RPMI8226 (cell line): ENCODE measurements around the gene SUPT4H1.
A peak's percentile ranks its signal among the peaks of the same experiment; 100 is the strongest.

Source experiments
- DNase-seq: peaks from one replicate; pipeline ENCODE4 v3.0.0-alpha.2; 2015

The SUPT4H1 gene

DNA sequence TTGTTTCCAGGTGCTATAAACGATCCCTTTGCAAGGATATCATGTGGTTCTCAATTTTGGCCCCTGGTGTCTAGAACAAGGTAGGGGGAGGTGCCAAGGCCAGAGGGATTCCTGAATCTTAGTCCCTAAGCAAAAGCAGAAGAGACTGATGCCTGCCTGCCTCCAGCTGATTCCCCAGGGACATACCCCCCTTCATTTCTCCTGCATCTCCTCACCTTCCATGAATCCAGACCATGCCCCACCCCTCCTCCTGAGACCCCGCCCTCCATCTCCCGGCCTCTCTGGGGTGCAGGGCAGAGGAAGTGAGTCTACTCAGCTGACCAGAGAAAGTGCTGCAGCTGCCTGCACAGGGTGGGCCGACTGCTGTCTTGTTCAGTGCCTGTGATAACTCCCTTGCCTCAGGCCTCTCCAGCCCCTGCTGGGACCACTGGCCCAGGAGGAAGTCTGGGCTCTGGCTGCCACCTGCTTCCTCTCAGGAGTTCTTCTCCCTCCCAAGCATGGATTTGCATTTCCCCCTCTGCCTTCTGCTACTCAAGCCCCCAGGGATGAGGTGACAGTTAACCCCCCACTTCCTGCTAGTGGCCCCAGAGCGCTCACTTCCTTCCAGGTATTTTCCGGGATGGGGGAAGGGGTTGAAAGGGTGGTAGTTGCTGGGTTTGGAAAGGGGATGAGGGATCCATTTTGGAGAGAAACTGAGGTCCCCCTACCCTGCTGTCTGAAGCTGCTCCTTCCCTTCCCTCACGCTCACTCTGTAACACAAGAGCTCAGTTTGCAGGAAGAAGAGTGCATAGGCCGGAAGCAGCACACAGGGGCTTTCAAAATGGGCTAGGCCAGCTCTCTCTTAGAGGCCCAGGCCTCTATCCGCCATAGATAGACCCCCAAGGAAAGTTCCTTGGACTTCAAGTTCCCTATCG is 12.9 kb downstream of the SUPT4H1 start:
- peak; percentile 80 for DNase-seq

GRCh38 chr17:58338454-58338840 is 13.6 kb downstream of the SUPT4H1 start:
- DNase-seq: no peak

- DNase-seq: peak; percentile 94
Measured at GRCh38 chr17:58337600-58338453, 14.2 kb downstream of the SUPT4H1 start.

DNA sequence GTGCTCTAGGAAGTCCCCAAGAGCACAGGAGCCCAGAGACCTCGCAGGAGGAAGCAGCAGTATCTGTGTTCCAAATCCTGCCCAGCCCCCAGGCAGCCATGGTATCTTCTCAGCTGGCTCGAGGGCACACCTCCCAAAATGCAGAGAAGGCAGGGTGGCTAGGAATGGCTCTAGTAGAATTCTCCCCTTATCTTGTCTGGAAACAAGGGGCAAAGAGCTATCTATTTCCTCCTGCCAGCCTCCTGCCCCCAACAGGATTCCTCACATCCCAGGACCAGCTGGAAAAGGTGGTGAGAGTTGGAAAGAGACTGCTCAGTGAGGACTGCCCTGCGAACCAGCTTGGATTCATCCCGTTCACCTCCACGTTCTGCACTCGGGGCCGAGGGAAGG is 14.8 kb downstream of the SUPT4H1 start:
- peak; percentile 58 for DNase-seq

DNA sequence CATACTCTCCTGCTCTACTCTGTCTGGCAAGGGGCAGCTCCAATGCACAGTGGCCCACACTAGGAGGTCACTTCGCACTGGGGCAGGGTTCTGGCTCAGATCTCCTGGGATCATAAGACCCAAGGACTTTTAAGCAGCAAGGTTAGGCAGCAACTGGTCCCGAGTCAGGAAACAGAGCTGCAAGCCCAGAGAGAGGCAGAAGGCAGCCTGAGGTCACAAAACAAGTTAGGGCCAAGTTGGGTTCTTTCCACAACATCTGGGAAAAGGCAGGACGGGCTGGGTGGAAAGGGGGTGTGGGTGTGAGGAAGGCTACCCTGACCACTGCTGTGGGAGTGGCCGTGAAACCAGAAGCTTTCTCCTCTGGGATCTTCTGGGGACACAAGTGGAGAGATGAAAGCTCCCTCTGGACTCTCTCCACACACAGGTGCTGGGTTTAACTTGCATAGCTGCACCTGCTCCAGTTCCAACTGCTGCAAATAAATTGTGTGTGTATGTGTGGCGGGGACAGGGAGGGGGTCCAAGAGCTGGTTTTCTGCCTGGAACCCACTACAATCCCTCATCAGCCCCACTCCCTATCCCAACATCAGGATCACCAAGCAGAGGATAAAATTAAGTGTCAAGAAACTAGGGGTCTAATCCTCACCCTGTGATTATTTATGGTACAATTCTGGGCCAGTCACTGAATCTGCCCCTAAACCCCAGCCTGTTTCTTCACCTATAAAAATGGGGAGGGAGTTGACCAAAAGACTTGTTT is 15.4 kb downstream of the SUPT4H1 start:
- DNase-seq: peak; percentile 50

DNA sequence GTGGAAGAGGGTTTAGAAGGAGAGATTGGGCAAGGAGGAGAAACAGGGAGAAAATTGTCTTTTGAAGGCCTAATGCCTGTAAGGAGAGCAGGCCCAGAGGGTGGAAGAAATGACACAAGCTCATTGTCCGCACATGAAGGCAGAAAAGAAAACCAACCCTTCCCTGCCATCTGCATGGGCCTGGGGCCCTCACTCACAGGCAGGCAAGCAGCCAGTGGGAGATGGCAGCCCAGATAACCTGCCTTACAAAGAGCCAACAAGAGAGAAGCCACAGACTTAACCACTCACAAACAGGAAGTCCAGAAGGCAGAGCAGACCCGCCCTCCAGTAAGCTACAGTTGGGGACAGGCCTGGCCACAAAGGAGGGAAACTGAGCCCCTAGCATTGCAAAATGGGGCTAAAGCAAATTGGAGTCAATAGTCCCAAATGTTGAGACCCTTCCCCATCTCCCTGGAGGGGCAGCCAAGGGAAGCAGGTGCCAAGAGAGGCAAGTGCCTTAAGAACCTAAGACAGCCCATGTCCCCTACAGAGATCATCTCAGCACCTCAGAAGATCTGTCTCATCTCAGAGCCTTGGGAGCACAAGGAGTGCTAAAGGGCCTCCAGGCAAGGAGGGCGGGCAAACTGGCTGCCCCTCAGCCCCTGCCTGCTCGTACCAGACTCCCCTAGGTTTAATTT is 16.1 kb downstream of the SUPT4H1 start:
- peak; percentile 87 for DNase-seq

DNA sequence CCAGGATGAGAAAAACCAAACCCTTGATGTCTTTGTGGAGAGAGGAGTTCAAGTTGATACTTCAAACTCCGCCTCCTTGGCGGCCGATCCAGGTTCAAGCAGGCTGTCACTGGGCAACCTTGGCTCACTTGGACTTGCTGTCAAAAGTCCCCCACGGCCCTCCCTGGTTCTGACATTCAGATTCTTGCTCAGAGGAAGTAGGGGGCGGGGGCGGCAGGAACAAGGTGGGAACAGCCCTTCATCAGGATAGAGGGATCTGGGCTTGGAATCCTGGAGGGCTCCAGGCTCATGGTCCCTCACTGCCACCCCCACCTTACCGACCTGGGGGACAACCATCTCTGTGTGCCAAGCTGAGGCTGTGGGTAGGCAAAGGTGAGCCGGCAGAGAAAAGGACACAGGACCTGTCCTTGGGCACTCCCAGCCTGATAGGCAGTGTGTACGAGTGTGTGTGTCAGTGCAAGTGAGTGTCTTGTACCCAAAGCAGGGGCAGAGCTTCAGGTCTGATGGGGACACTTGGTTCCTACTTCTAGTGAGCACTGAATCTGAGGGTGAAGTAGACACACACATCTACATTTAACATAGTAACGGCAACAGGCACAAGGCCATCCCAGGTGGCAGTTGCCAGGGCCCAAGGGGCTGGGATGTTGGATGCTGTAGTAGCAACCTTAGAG is 16.8 kb downstream of the SUPT4H1 start:
- peak; percentile 73 for DNase-seq

- DNase-seq: peak; percentile 47
Measured at GRCh38 chr17:58334661-58335060, 17.3 kb downstream of the SUPT4H1 start.

GRCh38 chr17:58334256-58334655 is 17.7 kb downstream of the SUPT4H1 start:
- DNase-seq: no peak

- no peak for DNase-seq
Measured at GRCh38 chr17:58333736-58334207, 18.2 kb downstream of the SUPT4H1 start.

DNA sequence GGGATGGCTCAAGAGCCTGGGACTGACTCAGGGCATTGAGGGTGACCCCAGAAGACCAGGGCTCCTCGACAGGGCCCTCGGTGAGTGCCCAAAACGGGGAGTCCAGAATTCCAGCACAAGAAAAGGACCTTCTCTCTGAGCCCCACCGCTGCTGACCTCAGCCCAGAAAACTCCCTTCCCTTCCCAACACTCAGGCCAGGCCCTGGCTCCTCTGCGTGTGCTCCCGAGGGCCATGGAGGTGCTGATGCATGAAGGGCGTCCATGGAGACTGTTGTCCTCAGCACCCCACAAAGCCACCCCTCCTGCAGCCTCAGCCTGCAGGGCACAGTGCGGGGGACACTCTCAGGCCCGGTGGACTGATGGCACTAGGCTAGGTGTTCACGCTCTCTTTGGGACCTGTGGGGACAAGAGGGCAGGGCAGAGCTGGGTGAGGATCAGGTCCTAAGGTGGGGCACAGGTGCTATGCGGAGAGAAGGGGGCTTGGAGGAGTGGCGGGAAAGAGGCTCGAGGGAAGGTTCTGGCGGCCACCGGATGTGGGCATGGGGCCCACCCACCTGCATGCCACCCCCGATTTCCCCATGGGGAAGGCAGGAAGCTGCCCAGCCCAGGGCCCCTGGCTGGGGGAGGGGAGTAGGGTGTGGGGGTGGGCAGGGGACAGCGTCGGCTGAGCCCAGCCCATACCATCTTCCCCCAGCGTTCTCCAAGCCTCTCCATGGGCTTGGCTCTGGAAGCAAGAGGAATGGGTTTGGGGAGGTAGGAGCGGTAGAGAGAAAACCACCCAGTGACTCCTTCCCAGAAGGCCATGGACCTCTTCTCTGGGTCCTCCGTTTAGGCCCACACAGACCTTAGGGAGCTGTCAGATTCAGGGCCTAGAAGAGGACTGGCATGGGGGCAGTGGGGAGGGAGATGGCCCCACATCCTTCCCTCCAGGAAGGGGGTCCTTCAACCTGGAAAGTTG is 18.9 kb downstream of the SUPT4H1 start:
- DNase-seq: peak; percentile 61

DNA sequence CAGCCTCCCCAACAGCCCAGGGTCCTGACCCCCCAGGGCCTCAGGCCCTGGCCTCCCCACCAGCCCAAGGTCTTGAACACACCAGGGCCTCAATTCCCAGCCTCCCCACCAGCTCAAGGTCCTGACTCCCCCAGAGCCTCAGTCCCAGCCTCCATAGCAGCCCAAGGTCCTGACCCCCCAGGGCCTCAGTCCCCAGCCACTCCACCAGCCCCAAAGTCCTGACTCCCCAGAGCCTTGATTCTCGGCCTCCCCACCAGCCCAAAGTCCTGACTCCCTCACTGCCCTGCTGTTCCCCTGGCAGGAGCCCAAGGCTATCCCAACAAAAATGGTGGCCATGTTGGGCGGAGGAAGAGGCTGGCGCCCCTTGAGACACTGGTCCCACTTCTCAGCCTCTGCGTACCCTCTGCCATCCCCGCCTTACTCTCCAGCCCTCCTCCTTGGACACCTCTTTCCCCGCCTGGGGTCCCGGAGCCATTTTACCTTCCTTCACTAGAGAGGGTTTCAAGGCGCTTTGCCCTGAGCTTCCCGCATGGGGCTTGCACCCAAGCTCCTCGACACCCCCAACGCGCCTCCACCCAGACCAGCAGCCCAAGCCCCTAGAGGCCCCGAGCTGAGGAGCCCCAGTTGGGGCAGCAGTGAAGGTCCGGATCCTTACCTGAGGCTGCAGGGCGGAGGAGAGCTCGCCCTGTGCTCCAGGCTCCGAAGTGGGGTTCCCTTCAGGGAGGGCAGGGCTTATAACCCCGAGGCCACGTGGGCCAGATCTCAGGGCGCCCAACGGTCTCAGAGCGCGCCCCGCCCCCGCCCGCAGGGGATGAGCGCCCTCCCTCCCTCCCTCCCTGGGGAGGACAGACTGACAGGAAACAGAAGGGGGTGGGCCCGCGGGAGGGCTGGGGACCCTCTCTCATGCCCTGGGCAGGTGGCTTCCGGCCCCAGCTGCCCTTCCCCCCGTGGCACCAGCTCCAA is 19.9 kb downstream of the SUPT4H1 start:
- peak; percentile 97 for DNase-seq

- peak; percentile 90 for DNase-seq
Measured at GRCh38 chr17:58330997-58331814, 20.8 kb downstream of the SUPT4H1 start.

GRCh38 chr17:58330538-58330996 is 21.4 kb downstream of the SUPT4H1 start:
- peak; percentile 45 for DNase-seq

GRCh38 chr17:58329810-58330537 is 22.0 kb downstream of the SUPT4H1 start:
- peak; percentile 42 for DNase-seq

- DNase-seq: peak; percentile 92
Measured at GRCh38 chr17:58329035-58329809, 22.8 kb downstream of the SUPT4H1 start.
